SK-N-MC (cell line): Measurements from ENCODE around the gene VPS41.

ENCODE experiments used
- EZH2 ChIP-seq: fragments of 200-600 bp; sonication (generic); IDR thresholded peaks from one replicate; pipeline ENCODE4 v1.6.1; 2017; ENCODE audit warnings: antibody characterized with exemption
- POLR2AphosphoS5 ChIP-seq: IDR thresholded peaks from 2 replicates; pipeline ENCODE4 v1.6.1; 2012; ENCODE audit warnings: mild to moderate bottlenecking, low read depth, low read length, borderline replicate concordance

DNA sequence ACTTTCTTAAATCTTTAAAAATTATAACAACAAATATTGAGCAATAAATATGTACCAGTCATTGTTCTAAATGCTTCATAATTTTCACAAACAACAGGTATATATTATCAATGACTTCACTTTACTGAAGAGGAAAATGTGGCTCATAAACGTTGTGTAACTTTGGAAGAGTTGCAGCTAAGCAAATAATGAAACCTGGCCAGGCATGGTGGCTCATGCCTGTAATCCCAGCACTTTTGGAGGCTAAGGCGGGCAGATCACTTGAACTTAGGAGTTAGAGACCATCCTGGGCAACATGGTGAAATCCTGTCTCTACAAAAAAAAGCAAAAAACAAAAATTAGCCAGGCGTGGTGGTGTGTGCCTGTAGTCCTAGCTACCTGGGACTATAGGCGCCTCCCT lies 205.9 kb downstream of the VPS41 start:
- TF ChIP-seq EZH2 (no peak), POLR2AphosphoS5 (no peak)
